GM18502 (cell line): ENCODE data around the gene SYMPK.
A peak's percentile ranks its signal among the peaks of the same experiment; 100 is the strongest.
"Not testable (repeated sequence)": the region's sequence is repeated elsewhere in the genome, so short reads cannot be mapped to it uniquely, and the experiment has no call there.

Experiments used
- ATAC-seq: cut with Tn5 transposase; IDR thresholded peaks from one replicate; pipeline ENCODE4 v1.9.1; 2021; ENCODE audit warnings: mild to moderate bottlenecking; ENCODE audit not compliant: unreplicated experiment, poor library complexity

The SYMPK gene

GRCh38 chr19:45862564-45863334, at the start of gene SYMPK:
SYMPK (minus strand) TSS chr19:45863147; CDS start chr19:45854495, 8,652 bp downstream.
- ATAC-seq: peak; percentile 90

GRCh38 chr19:45911291-45911690, 48.3 kb upstream of the SYMPK start:
- no peak for ATAC-seq

- ATAC-seq: no peak
These were observed 46.0 kb upstream of the SYMPK start for GRCh38 chr19:45908956-45909355.

- ATAC-seq: no peak
These were observed 43.3 kb upstream of the SYMPK start for GRCh38 chr19:45906221-45906620.

GRCh38 chr19:45905011-45905410, 42.1 kb upstream of the SYMPK start:
- no peak for ATAC-seq

- peak; percentile 91 for ATAC-seq
These were observed 40.0 kb upstream of the SYMPK start for GRCh38 chr19:45902651-45903625.

GRCh38 chr19:45901912-45902650, 39.1 kb upstream of the SYMPK start, which contains the start of gene MYPOP:
MYPOP (minus strand) TSS chr19:45902613; CDS start chr19:45901773, 840 bp downstream.
- ATAC-seq: no peak

GRCh38 chr19:45901432-45901911, 38.5 kb upstream of the SYMPK start:
- no peak for ATAC-seq

GRCh38 chr19:45900738-45901431, 37.9 kb upstream of the SYMPK start:
- ATAC-seq: no peak

GRCh38 chr19:45899919-45900589, 37.1 kb upstream of the SYMPK start:
- ATAC-seq: no peak

GRCh38 chr19:45899253-45899652, 36.3 kb upstream of the SYMPK start:
- no peak for ATAC-seq

GRCh38 chr19:45897261-45897812, 34.4 kb upstream of the SYMPK start:
- no peak for ATAC-seq

GRCh38 chr19:45895983-45896599, 33.1 kb upstream of the SYMPK start:
- not testable (repeated sequence) for ATAC-seq

- no peak for ATAC-seq
These were observed 32.6 kb upstream of the SYMPK start for GRCh38 chr19:45895519-45895972.

GRCh38 chr19:45890877-45891276, 27.9 kb upstream of the SYMPK start:
- no peak for ATAC-seq

- ATAC-seq: no peak
These were observed 26.4 kb upstream of the SYMPK start for GRCh38 chr19:45889210-45889885.

- ATAC-seq: no peak
These were observed 24.3 kb upstream of the SYMPK start for GRCh38 chr19:45887200-45887710.
